HepG2 (cell line): ENCODE measurements around the gene CMTM8. TPM values are rescaled to one million over a fixed set of nuclear protein-coding genes. Genes with fewer than 3 reads are reported as not detected.

Experiments
- ADNP ChIP-seq: sonication (generic); formaldehyde crosslinking; IDR thresholded peaks from 2 replicates; pipeline ENCODE4 v1.4.0; 2020; ENCODE audit warnings: missing genetic modification reagents
- CENPT ChIP-seq: sonication (generic); formaldehyde crosslinking; IDR thresholded peaks from 2 replicates; pipeline ENCODE4 v1.8.0; 2022; ENCODE audit warnings: low read depth, mild to moderate bottlenecking, moderate library complexity, missing genetic modification reagents
- FOXO4 ChIP-seq: sonication (generic); formaldehyde crosslinking; conservative IDR thresholded peaks from 2 replicates; pipeline ENCODE4 v1.8.1; 2023; ENCODE audit warnings: missing genetic modification reagents
- GATAD1 ChIP-seq: IDR thresholded peaks from 2 replicates; pipeline ENCODE4 v1.6.1; 2016; ENCODE audit warnings: missing genetic modification reagents, missing compliant biosample characterization
- HOXA3 ChIP-seq: sonication (generic); formaldehyde crosslinking; IDR thresholded peaks from 2 replicates; pipeline ENCODE4 v1.5.0; 2020; ENCODE audit warnings: missing genetic modification reagents
- HOXA9 ChIP-seq: sonication (generic); formaldehyde crosslinking; IDR thresholded peaks from 2 replicates; pipeline ENCODE4 v1.8.1; 2022; ENCODE audit warnings: missing genetic modification reagents, mild to moderate bottlenecking, moderate library complexity, borderline replicate concordance
- MAF1 ChIP-seq: sonication (generic); formaldehyde crosslinking; IDR thresholded peaks from 2 replicates; pipeline ENCODE4 v1.5.0; 2020; ENCODE audit warnings: missing genetic modification reagents, borderline replicate concordance
- PRDM15 ChIP-seq: sonication (generic); formaldehyde crosslinking; IDR thresholded peaks from 2 replicates; pipeline ENCODE4 v1.4.0; 2020; ENCODE audit warnings: missing genetic modification reagents
- SNAPC5 ChIP-seq: sonication (generic); formaldehyde crosslinking; IDR thresholded peaks from 2 replicates; pipeline ENCODE4 v1.8.1; 2023; ENCODE audit warnings: mild to moderate bottlenecking, missing genetic modification reagents, borderline replicate concordance
- SRSF1 ChIP-seq: fragments of 200-400 bp; formaldehyde crosslinking; optimal IDR thresholded peaks from 2 replicates; pipeline ENCODE3; 2017; ENCODE audit warnings: mild to moderate bottlenecking, low read depth, low read length, moderate library complexity
- ZBED4 ChIP-seq: sonication (generic); formaldehyde crosslinking; IDR thresholded peaks from 2 replicates; pipeline ENCODE4 v1.4.0; 2020; ENCODE audit warnings: missing genetic modification reagents, borderline replicate concordance
- ZFP1 ChIP-seq: IDR thresholded peaks from 2 replicates; pipeline ENCODE4 v1.6.1; 2016
- ZFP37 ChIP-seq: sonication (generic); formaldehyde crosslinking; IDR thresholded peaks from 2 replicates; pipeline ENCODE4 v1.4.0; 2020; ENCODE audit warnings: missing genetic modification reagents, borderline replicate concordance
- ZNF451 ChIP-seq: sonication (generic); formaldehyde crosslinking; IDR thresholded peaks from 2 replicates; pipeline ENCODE4 v1.5.0; 2020; ENCODE audit warnings: mild to moderate bottlenecking, missing genetic modification reagents
- ZNF609 ChIP-seq: sonication (generic); formaldehyde crosslinking; IDR thresholded peaks from 2 replicates; pipeline ENCODE4 v1.4.0; 2020; ENCODE audit warnings: mild to moderate bottlenecking, missing genetic modification reagents, borderline replicate concordance
- ZNF792 ChIP-seq: IDR thresholded peaks from 2 replicates; pipeline ENCODE4 v1.6.1; 2016
- polyA plus RNA-seq, 8 experiments: library from polyadenylated mRNA; depleted of rRNA in 3 of 8; stranded (reverse) in 7 of 8; unstranded in 1 of 8; fragments of >200 nt; fragmentation: Illumina TruSeq in 4 of 8; extraction: Trizol in 4 of 8; gene quantifications; 2 replicates each; pipeline versions ENCODE4 v1.2.1 to v1.2.3, GENCODE V29; 2011 to 2016; ENCODE audit warnings: low read depth in 4 of 8, missing spikeins in 1 of 8, mixed read lengths in 1 of 8; ENCODE audit not compliant: insufficient read depth in 1 of 8
- total RNA-seq, 5 experiments: library from RNA; depleted of rRNA; stranded (reverse); fragments of >200 nt; fragmentation: Illumina TruSeq; extraction: Trizol; gene quantifications; 2 replicates each; pipeline ENCODE4 v1.2.3, GENCODE V29; 2016; ENCODE audit warnings: low read depth in 1 of 5

CMTM8 gene
- total and polyA plus RNA-seq, 2 of the 13 experiments (the other 11 are each of a cell fraction or from before 2014, with no cell fraction given): 8.9 to 15.8 TPM

- TF ChIP-seq GATAD1 (CRISPR knock-in tag) (no peak), SNAPC5 (CRISPR knock-in tag) (no peak), ADNP (CRISPR knock-in tag) (no peak), FOXO4 (CRISPR knock-in tag) (no peak), PRDM15 (CRISPR knock-in tag) (no peak), ZFP1 (CRISPR knock-in tag) (0 out of 2 replicates have a peak, but pooled peaks have one; percentile 15), ZBED4 (CRISPR knock-in tag) (0 out of 2 replicates have a peak, but pooled peaks have one; percentile 27), ZNF609 (CRISPR knock-in tag) (peak; percentile 35; the same call in 1 of the 2 replicates), HOXA9 (CRISPR knock-in tag) (0 out of 2 replicates have a peak, but pooled peaks have one; percentile 43), ZNF792 (no peak; the same call in 1 of the 2 replicates), HOXA3 (no peak), ZFP37 (no peak), CENPT (CRISPR knock-in tag) (no peak), MAF1 (CRISPR knock-in tag) (no peak), SRSF1 (no peak), ZNF451 (CRISPR knock-in tag) (no peak)
Measured at GRCh38 chr3:32401556-32402081, 163.1 kb downstream of the CMTM8 start (continued).
